GM21515 (cell line): ENCODE results near the gene NAMPT.
A peak's percentile ranks its signal among the peaks of the same experiment; 100 is the strongest.

ENCODE experiments used
- ATAC-seq: cut with Tn5 transposase; IDR thresholded peaks from one replicate; pipeline ENCODE4 v1.9.1; 2021; ENCODE audit not compliant: unreplicated experiment

Gene NAMPT

GRCh38 chr7:106277976-106278375 lies 6.8 kb downstream of the NAMPT start:
- ATAC-seq = no peak

- no peak for ATAC-seq
Observed at GRCh38 chr7:106276513-106276912, 8.3 kb downstream of the NAMPT start.

- ATAC-seq = peak; percentile 51
Observed at GRCh38 chr7:106273009-106273668, 11.6 kb downstream of the NAMPT start.

- ATAC-seq = no peak
Observed at GRCh38 chr7:106270122-106270977, 14.4 kb downstream of the NAMPT start.

- no peak for ATAC-seq
Observed at GRCh38 chr7:106269254-106269961, 15.4 kb downstream of the NAMPT start.

- no peak for ATAC-seq
Observed at GRCh38 chr7:106265133-106265532, 19.6 kb downstream of the NAMPT start.

- no peak for ATAC-seq
Observed at GRCh38 chr7:106262221-106262881, 22.4 kb downstream of the NAMPT start.

- no peak for ATAC-seq
Observed at GRCh38 chr7:106260136-106260561, 24.6 kb downstream of the NAMPT start.

- ATAC-seq = no peak
Observed at GRCh38 chr7:106258789-106259188, 26.0 kb downstream of the NAMPT start.

GRCh38 chr7:106257752-106258151 lies 27.0 kb downstream of the NAMPT start:
- ATAC-seq = no peak

- ATAC-seq = no peak
Observed at GRCh38 chr7:106256144-106256543, 28.6 kb downstream of the NAMPT start.

GRCh38 chr7:106255246-106255645 lies 29.5 kb downstream of the NAMPT start:
- ATAC-seq = no peak

- no peak for ATAC-seq
Observed at GRCh38 chr7:106254525-106255116, 30.2 kb downstream of the NAMPT start.

- ATAC-seq = no peak
Observed at GRCh38 chr7:106252568-106252967, 32.2 kb downstream of the NAMPT start.

GRCh38 chr7:106249488-106249887 lies 35.3 kb downstream of the NAMPT start:
- no peak for ATAC-seq

GRCh38 chr7:106248600-106248999 lies 36.2 kb downstream of the NAMPT start:
- no peak for ATAC-seq

GRCh38 chr7:106247841-106248240 lies 36.9 kb downstream of the NAMPT start:
- no peak for ATAC-seq

GRCh38 chr7:106246902-106247711 lies 37.7 kb downstream of the NAMPT start:
- ATAC-seq = no peak

- ATAC-seq = no peak
Observed at GRCh38 chr7:106243893-106244292, 40.9 kb downstream of the NAMPT start.

- no peak for ATAC-seq
Observed at GRCh38 chr7:106239406-106239805, 45.4 kb downstream of the NAMPT start.
